Measurements from ENCODE around the gene CDC25C. TPM values are rescaled to one million over a fixed set of nuclear protein-coding genes. Genes with fewer than 3 reads are reported as not detected.

CDC25C gene
- total and polyA plus RNA-seq, 5 experiments from 2014 or later = not detected

DNA sequence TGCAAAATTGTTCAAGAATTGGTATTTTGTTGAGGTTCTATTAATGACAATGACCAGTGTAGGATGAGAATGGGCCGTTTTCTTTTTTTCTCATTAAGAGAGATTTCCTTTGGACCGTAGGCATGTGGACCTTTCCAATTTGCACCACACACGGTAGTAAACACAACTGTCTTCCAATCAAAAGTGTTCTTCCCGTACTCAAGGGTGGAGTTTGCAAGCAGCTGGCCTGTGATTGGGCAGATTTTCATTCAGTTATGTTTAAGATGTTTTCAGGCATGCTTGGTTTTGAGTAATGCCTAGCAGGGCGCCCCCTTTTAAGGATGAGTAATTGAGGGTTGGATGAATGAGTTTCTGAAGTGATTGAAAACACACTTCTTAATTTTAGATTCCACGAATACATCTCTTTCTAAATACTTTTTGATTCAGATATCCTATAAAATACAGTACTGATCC lies 23.3 kb upstream of the CDC25C start:
- peak overlapping the region; percentile 13 to 98 (median 94) for H3K27ac Mint-ChIP-seq
- peak in 9 of 10 donors; percentile 12 to 66 (median 49) for DNase-seq
- H3K9me3 Mint-ChIP-seq = peaks cover 0 to 7% (median 0%) of the 10 kb centered on the region in 9 donors
- peak; percentile 43 for ATAC-seq
- no peaks in the 10 kb centered on the region for H3K27me3 Mint-ChIP-seq
- H3K4me3 Mint-ChIP-seq = peak overlapping the region; percentile 90 to 100 (median 96)
- H3K4me1 Mint-ChIP-seq = peaks cover 27 to 61% (median 52%) of the 10 kb centered on the region in 4 donors
- POLR2A ChIA-PET = interaction anchor here (3.0 to 10.6 kb wide), 2 partner anchors 18 to 221 kb away, joined by 12 to 274 read pairs; partner anchors contain the start of genes CDC25C, FAM53C and HSPA9
- H3K36me3 Mint-ChIP-seq = peaks cover 0 to 4% (median 2%) of the 10 kb centered on the region in 3 donors

DNA sequence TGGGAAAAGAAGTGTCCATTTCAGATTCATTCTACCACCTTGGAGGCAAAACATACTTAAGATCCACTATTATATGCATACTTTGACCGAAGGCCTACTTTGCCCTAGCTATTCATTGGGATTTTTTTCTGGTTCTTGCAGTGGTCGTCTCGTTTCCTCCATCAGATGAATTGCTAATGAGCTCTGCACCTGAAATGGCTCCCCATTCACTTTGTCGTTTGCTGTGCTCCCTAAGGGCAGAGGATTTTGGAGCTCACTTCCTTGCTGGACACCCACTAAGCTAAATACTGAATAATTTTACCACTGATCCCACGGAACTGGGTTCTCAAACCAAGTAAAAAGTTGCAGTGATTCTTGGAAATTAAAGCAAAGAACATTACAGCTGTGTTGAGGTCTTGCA lies 22.8 kb upstream of the CDC25C start:
- DNase-seq (no peak), ATAC-seq (no peak)
- peaks cover 0 to 7% (median 0%) of the 10 kb centered on the region in 9 donors for H3K9me3 Mint-ChIP-seq
- peaks cover 0 to 4% (median 0%) of the 10 kb centered on the region in 3 donors for H3K36me3 Mint-ChIP-seq
- H3K27ac Mint-ChIP-seq = peak overlapping the region; percentile 60 to 98 (median 94)
- H3K4me3 Mint-ChIP-seq = peak overlapping the region; percentile 90 to 100 (median 96)
- no peaks in the 10 kb centered on the region for H3K27me3 Mint-ChIP-seq
- POLR2A ChIA-PET = interaction anchor here (1.2 to 10.6 kb wide), 4 partner anchors 14 to 465 kb away, joined by 3 to 274 read pairs (median 8); partner anchors contain the start of genes CDC25C, FAM53C, HSPA9 and PKD2L2
- peaks cover 25 to 55% (median 48%) of the 10 kb centered on the region in 4 donors for H3K4me1 Mint-ChIP-seq

GRCh38 chr5:138353560-138354080 lies 22.0 kb upstream of the CDC25C start:
- H3K36me3 Mint-ChIP-seq = peaks cover 0 to 7% (median 0%) of the 10 kb centered on the region in 3 donors
- H3K27me3 Mint-ChIP-seq = no peaks in the 10 kb centered on the region
- H3K27ac Mint-ChIP-seq = peak overlapping the region; percentile 93 to 98 (median 95)
- peaks cover 27 to 54% (median 48%) of the 10 kb centered on the region in 4 donors for H3K4me1 Mint-ChIP-seq
- POLR2A ChIA-PET = interaction anchor here (0.5 to 10.6 kb wide), 11 partner anchors 10 to 1494 kb away, joined by 3 to 274 read pairs (median 4); partner anchors contain the start of genes CDC23, CDC25C, EGR1 and ETF1
- H3K9me3 Mint-ChIP-seq = peaks cover 0 to 7% (median 0%) of the 10 kb centered on the region in 9 donors
- peak overlapping the region; percentile 90 to 100 (median 96) for H3K4me3 Mint-ChIP-seq
- ATAC-seq (peak in 1 of 2 donors; percentile 9), DNase-seq (peak in 2 of 10 donors; percentile 11 to 14)

DNA sequence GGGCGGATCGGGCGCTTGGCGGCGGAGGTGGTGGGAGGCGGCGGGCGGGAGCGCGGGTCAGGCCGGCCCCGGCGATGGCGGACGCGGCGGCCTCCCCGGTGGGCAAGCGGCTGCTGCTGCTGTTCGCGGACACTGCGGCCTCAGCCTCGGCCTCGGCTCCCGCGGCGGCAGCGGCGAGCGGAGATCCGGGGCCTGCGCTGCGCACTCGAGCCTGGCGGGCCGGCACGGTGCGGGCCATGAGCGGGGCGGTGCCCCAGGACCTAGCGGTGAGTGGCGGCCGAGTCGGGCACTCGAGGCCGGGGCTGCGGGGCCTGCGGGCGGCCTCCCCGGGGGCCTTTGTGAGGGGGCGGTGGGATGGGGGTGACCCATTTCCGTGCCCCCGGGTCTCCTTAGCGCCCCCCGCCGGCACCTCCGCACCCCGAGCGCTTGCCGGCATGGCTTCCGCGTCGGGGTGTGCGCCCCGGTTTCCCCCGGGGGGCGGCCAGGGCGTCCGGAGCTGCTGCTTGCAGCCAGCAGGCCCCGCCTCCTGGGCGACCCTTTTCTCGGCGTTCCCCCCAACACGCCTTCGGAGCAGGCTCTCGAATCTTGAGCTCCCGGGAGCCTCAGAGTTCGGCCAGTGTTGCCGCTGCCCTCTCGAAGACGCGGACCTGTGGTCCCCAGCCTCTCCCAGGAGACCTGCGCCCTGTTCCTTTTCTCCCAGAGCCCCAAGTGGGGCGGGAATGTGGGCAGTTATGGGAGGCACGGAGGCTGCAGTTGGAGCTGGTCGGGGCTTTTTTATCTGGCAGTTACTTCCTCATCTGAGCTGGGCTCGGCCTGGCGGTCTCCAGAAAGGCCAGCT lies 21.3 kb upstream of the CDC25C start:
- Mint-ChIP-seq H3K9me3 (peaks cover 0 to 7% (median 0%) of the 10 kb centered on the region in 9 donors), H3K4me1 (peaks cover 27 to 54% (median 48%) of the 10 kb centered on the region in 4 donors), H3K36me3 (peaks cover 0 to 10% (median 0%) of the 10 kb centered on the region in 3 donors), H3K27ac (peak overlapping the region; percentile 93 to 98 (median 95)), H3K27me3 (no peaks in the 10 kb centered on the region), H3K4me3 (peak overlapping the region; percentile 90 to 100 (median 96))
- DNase-seq (peak; percentile 70 to 89 (median 80)), ATAC-seq (peak; percentile 65)
- POLR2A ChIA-PET = interaction anchor here (0.5 to 10.6 kb wide), 15 partner anchors 11 to 1494 kb away, joined by 3 to 274 read pairs (median 3); partner anchors contain the start of genes BRD8, CDC23, CDC25C and EGR1

DNA sequence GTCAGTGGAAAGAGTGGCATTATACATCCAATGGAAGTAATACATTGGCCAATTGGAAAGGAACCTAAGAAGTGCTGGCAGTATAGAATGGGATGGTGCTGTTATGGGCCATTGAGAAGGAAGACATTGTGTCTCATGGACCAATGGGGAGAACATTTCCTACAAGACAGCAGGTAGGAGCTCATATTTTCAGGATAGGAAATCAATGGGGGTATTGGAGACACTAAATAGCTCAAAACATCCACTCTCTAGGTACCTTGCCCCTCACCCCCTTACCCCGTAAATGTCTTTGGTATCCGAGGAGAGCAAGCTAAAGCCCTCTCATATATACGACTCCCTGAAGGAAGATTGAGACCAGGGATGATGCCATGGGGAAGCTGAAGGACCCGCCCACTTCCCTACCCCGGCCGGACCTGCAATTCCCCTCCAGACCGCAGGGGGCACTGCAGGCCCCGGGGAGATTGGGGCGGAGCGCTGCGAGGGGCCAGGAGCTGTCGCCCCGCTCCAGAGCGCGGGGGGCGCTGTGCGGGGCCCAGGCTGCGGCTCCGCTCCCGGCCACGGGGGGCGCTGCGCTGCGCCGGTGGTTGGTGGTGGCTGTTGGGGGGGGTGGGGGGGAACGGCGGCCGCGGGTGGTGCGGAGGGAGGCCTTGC lies 20.6 kb upstream of the CDC25C start, which contains the start of gene KDM3B:
TSS of gene KDM3B (plus strand) at position 615 of the 651 bp plus-strand sequence. CDS start 111 bp downstream, outside the sequence.
- DNase-seq (peak; percentile 88 to 98 (median 93)), ATAC-seq (peak; percentile 69 to 81)
- Mint-ChIP-seq H3K4me1 (peaks cover 27 to 54% (median 47%) of the 10 kb centered on the region in 4 donors), H3K9me3 (peaks cover 0 to 7% (median 0%) of the 10 kb centered on the region in 9 donors), H3K27me3 (no peaks in the 10 kb centered on the region), H3K36me3 (peaks cover 0 to 18% (median 4%) of the 10 kb centered on the region in 3 donors), H3K27ac (peak within 1 kb of the TSS; percentile 93 to 98 (median 95)), H3K4me3 (peak within 1 kb of the TSS; percentile 90 to 100 (median 96))
- POLR2A ChIA-PET = interaction anchor here (0.7 to 10.6 kb wide), 11 partner anchors 15 to 223 kb away, joined by 3 to 274 read pairs (median 3); partner anchors contain the start of genes BRD8, CDC25C, EGR1 and ETF1

DNA sequence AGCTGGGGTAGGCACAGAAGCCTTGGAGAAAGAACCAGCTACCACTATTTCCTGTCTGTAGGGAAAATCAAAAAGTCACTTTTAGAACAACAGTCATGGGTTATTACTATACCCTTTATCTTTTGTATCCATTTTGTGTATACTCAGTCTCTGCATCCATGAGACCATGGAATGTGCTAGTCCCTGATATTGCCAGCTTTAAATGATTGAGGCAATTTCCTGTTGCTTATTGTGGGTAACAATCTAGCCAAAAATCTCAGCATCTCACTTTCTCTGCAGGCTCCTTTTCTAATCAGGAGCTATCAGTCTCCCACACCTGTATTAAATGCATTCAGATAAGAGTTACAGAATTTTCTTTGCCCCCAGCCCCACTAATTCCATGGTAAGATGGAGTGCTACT lies 19.9 kb upstream of the CDC25C start:
- ATAC-seq (no peak), DNase-seq (no peak)
- Mint-ChIP-seq H3K4me1 (peaks cover 27 to 49% (median 44%) of the 10 kb centered on the region in 4 donors), H3K9me3 (peaks cover 0 to 7% (median 0%) of the 10 kb centered on the region in 9 donors), H3K36me3 (peaks cover 0 to 20% (median 8%) of the 10 kb centered on the region in 3 donors), H3K27ac (peak overlapping the region in 9 of 10 donors; percentile 58 to 93 (median 88)), H3K4me3 (peak overlapping the region; percentile 18 to 89 (median 76)), H3K27me3 (no peaks in the 10 kb centered on the region)
- POLR2A ChIA-PET = interaction anchor here (0.9 to 10.6 kb wide), 4 partner anchors 15 to 192 kb away, joined by 3 to 274 read pairs (median 4); partner anchors contain the start of genes CDC25C, ETF1 and FAM53C

- Mint-ChIP-seq H3K4me3 (peak overlapping the region in 3 of 10 donors; percentile 33 to 86 (median 74)), H3K4me1 (peaks cover 27 to 44% (median 41%) of the 10 kb centered on the region in 4 donors), H3K27ac (peak overlapping the region in 3 of 10 donors; percentile 17 to 88 (median 51)), H3K36me3 (peaks cover 0 to 25% (median 9%) of the 10 kb centered on the region in 3 donors), H3K9me3 (peaks cover 0 to 7% (median 0%) of the 10 kb centered on the region in 9 donors), H3K27me3 (no peaks in the 10 kb centered on the region)
- ATAC-seq (no peak), DNase-seq (no peak)
- POLR2A ChIA-PET = interaction anchor here (10.6 kb wide), 1 partner anchor 14 kb away, joined by 274 read pairs; the partner anchor contains the start of genes CDC25C and FAM53C
Observed at GRCh38 chr5:138351056-138351455, 19.5 kb upstream of the CDC25C start.

- Mint-ChIP-seq H3K4me3 (peak overlapping the region in 5 of 10 donors; percentile 12 to 63 (median 33)), H3K4me1 (peaks cover 24 to 39% (median 35%) of the 10 kb centered on the region in 4 donors), H3K9me3 (peaks cover 0 to 7% (median 0%) of the 10 kb centered on the region in 9 donors), H3K27me3 (no peaks in the 10 kb centered on the region), H3K36me3 (peaks cover 0 to 30% (median 14%) of the 10 kb centered on the region in 3 donors), H3K27ac (peak overlapping the region in 6 of 10 donors; percentile 5 to 92 (median 42))
- POLR2A ChIA-PET = interaction anchor here (10.6 kb wide), 1 partner anchor 14 kb away, joined by 274 read pairs; the partner anchor contains the start of genes CDC25C and FAM53C
- ATAC-seq (no peak), DNase-seq (no peak)
Observed at GRCh38 chr5:138350563-138350890, 18.9 kb upstream of the CDC25C start.

DNA sequence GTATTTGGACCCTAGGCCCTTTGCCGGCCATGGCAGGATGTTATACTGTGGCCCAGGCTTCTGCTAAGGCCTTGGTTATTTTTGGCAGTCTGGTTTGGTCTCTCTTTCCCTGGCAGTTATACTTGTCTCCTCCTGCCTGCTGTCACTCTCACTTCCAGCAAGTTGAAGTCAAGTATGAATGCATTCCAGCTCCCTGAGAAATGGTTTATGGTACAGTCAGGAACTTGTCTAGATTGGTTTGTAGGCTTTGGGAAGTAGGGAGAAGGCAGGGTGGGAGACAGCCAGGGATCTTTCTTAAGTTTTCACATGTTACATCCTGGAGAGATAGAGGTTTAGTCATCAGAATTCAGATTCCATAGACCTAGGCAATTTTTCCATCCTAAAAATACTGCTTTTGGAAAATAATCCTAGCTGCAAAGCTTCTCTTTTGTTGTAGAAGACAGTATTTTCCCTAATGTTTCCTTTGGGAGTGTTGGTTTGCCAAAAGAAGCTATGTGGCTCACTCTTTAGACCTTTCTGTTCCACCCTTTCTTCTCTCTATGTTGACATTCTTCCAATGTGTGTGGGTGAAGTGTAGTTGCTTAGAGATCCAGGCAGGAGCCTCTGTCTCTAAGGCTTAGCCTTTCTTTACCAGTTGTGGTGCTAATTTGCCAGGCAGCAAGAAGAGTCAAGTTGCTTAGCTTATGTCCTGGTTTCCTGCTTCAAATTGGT lies 18.4 kb upstream of the CDC25C start:
- peak overlapping the region in 6 of 10 donors; percentile 1 to 92 (median 42) for H3K27ac Mint-ChIP-seq
- H3K27me3 Mint-ChIP-seq = no peaks in the 10 kb centered on the region
- peaks cover 0 to 35% (median 14%) of the 10 kb centered on the region in 3 donors for H3K36me3 Mint-ChIP-seq
- ATAC-seq = no peak
- peak overlapping the region in 4 of 10 donors; percentile 12 to 63 (median 38) for H3K4me3 Mint-ChIP-seq
- H3K4me1 Mint-ChIP-seq = peaks cover 21 to 34% (median 30%) of the 10 kb centered on the region in 4 donors
- no peak for DNase-seq
- peaks cover 0 to 7% (median 0%) of the 10 kb centered on the region in 9 donors for H3K9me3 Mint-ChIP-seq
- POLR2A ChIA-PET = interaction anchor here (10.6 kb wide), 1 partner anchor 13 kb away, joined by 274 read pairs; the partner anchor contains the start of genes CDC25C and FAM53C

GRCh38 chr5:138346889-138347288 lies 15.3 kb upstream of the CDC25C start:
- H3K9me3 Mint-ChIP-seq = peaks cover 0 to 4% (median 0%) of the 10 kb centered on the region in 9 donors
- H3K27ac Mint-ChIP-seq = peak overlapping the region in 1 of 10 donors; percentile 29
- POLR2A ChIA-PET = interaction anchor here (10.6 kb wide), 1 partner anchor 10 kb away, joined by 274 read pairs; the partner anchor contains the start of genes CDC25C and FAM53C
- H3K4me1 Mint-ChIP-seq = peaks cover 6 to 14% (median 12%) of the 10 kb centered on the region in 4 donors
- no peaks in the 10 kb centered on the region for H3K27me3 Mint-ChIP-seq
- peaks cover 0 to 60% (median 14%) of the 10 kb centered on the region in 3 donors for H3K36me3 Mint-ChIP-seq
- no peak overlapping the region for H3K4me3 Mint-ChIP-seq
- DNase-seq (no peak), ATAC-seq (no peak)
